HG02588 (cell line): ENCODE data around the gene MYOC.
A peak's percentile ranks its signal among the peaks of the same experiment; 100 is the strongest.
"Not testable (repeated sequence)": the region's sequence is repeated elsewhere in the genome, so short reads cannot be mapped to it uniquely, and the experiment has no call there.

Source experiments
- ATAC-seq: cut with Tn5 transposase; IDR thresholded peaks from one replicate; pipeline ENCODE4 v1.9.1; 2021; ENCODE audit warnings: mild to moderate bottlenecking, moderate library complexity; ENCODE audit not compliant: unreplicated experiment

The MYOC gene

GRCh38 chr1:171611306-171611705 lies 41.2 kb downstream of the MYOC start:
- no peak for ATAC-seq

GRCh38 chr1:171610385-171610784 lies 42.1 kb downstream of the MYOC start:
- ATAC-seq = peak; percentile 37

GRCh38 chr1:171606402-171606941 lies 46.0 kb downstream of the MYOC start:
- peak; percentile 44 for ATAC-seq

GRCh38 chr1:171603042-171603441 lies 49.4 kb downstream of the MYOC start:
- ATAC-seq = not testable (repeated sequence)

- no peak for ATAC-seq
Observed at GRCh38 chr1:171600862-171601261, 51.6 kb downstream of the MYOC start.

GRCh38 chr1:171600310-171600709 lies 52.2 kb downstream of the MYOC start:
- not testable (repeated sequence) for ATAC-seq

- no peak for ATAC-seq
Observed at GRCh38 chr1:171597203-171597602, 55.3 kb downstream of the MYOC start.

GRCh38 chr1:171596705-171597104 lies 55.8 kb downstream of the MYOC start:
- no peak for ATAC-seq

- no peak for ATAC-seq
Observed at GRCh38 chr1:171596119-171596518, 56.4 kb downstream of the MYOC start.

- ATAC-seq = no peak
Observed at GRCh38 chr1:171595324-171595723, 57.2 kb downstream of the MYOC start.

- ATAC-seq = no peak
Observed at GRCh38 chr1:171590022-171590421, 62.5 kb downstream of the MYOC start.

GRCh38 chr1:171588230-171588629 lies 64.3 kb downstream of the MYOC start:
- ATAC-seq = no peak

- ATAC-seq = no peak
Observed at GRCh38 chr1:171585715-171586114, 66.8 kb downstream of the MYOC start.
